ENCODE measurements around the gene IFT80.
"Not testable (repeated sequence)": the region's sequence is repeated elsewhere in the genome, so short reads cannot be mapped to it uniquely, and the experiment has no call there.

Gene IFT80

DNA sequence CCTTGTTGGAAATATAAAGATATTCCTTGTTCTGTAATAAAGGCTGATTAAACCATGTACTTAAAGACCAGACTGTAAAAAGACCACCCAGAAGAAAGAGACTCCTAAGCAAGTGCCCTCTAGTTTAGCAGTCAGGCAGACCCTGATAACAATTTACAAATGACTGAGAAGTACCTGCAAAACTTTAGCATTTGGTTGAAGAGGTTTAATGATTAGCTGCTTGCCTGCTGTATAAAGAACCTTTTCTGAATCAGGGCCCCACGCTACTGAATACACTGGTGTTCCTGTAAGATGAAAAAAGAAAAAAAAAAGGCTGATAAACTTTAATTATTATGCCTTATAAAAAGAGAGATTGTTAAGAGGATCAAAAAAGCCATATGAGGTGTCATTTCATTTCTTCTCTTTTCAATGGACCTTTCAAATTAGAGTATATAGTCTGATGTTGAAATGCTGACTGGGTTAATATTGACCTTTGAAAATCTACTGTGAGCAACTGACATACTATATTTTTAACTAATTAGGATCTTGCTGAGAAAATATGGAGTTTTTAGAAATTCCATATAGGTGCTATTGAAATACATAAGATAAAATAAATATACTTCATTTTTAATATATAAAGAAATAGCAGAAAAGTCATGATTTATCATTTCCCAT lies 33.0 kb downstream of the IFT80 start:
- DNase-seq (ENCODE audit: low read depth in 2 of 2) = no peak

DNA sequence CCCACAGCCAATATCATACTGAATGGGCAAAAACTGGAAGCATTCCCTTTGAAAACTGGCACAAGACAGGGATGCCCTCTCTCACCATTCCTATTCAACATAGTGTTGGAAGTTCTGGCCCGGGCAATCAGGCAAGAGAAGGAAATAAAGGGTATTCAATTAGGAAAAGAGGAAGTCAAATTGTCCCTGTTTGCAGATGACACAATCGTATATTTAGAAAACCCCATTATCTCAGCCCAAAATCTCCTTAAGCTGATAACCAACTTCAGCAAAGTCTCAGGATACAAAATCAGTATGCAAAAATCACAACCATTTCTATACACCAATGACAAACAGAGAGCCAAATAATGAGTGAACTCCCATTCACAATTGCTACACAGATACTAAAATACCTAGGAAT lies 36.1 kb downstream of the IFT80 start:
- not testable (repeated sequence) for DNase-seq (ENCODE audit: low read depth in 2 of 2)

DNA sequence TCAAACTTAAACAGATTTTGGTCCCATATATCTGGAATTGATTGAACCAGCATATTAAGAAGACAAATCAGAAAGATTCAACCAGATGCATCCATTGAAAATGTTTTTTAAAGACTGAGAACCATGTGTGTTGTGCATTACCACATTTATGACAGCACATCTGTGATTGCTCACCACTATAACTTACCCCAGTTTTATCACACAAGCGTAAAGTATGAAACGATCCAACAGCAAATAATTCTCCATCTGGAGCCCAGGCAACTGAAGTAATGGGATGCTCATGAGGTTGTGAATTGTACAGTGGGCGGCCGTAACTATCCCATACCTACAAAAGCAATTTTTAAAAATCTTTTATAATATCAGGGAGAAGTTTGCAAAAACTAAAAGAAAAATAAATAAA lies 43.2 kb downstream of the IFT80 start:
- DNase-seq (ENCODE audit: low read depth in 2 of 2) = no peak

DNA sequence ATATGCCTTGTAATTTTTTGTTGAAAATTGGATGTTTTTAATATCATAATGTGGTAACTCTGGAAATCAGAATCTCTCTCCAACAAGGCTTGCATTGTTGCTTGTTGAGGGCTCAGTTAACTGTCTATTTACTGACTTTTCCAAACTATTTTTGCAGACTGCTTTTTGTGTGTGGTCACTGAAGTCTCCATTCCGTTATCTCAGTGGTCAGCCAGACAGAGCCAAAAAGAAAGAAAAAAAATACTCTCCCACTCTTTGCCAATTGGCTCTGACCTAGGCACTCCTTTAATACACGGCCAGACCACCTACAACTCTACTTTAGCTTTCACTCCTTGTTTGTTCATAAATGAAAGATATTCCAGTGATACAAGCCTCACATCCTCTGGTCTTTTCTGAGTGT lies 52.5 kb downstream of the IFT80 start:
- no peak for DNase-seq (ENCODE audit: low read depth in 2 of 2)

DNA sequence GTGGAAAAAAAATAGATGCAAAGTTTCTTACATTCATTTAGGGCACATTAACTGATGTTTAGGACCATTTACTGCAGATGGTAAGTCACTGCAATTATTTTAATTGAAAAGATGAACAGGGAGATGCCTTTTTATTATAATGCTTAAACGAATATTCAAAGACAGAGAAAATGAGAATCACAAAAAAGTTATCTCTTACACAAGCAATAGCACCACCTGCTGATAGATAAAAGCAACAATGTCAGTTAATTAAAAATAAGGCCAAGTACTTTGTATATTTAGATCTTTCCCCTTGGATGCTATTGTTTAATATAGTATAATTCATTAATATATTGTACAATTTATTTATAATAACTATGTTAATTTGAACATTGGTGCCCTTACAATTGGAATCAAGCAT lies 55.9 kb downstream of the IFT80 start:
- no peak for DNase-seq (ENCODE audit: low read depth in 2 of 2)

DNA sequence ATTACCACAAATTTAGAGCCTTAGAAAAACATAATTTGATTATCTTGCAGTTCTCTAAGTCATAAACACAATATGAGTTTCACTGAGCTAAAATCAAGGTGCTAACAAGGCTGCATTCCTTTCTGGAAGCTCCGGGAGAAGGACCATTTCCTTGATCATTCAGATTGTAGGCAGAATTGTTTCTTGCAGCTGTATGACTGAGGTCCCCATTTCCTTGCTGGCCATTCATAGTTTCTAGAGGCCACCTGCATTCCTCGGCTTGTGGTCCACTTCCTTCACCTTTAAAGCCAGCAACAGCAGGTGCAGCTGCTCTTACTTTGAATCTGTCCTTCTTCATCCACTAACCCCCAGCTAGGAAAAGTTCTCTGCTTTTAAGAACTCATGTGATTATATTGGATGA lies 58.7 kb downstream of the IFT80 start:
- DNase-seq (ENCODE audit: low read depth in 2 of 2) = no peak

DNA sequence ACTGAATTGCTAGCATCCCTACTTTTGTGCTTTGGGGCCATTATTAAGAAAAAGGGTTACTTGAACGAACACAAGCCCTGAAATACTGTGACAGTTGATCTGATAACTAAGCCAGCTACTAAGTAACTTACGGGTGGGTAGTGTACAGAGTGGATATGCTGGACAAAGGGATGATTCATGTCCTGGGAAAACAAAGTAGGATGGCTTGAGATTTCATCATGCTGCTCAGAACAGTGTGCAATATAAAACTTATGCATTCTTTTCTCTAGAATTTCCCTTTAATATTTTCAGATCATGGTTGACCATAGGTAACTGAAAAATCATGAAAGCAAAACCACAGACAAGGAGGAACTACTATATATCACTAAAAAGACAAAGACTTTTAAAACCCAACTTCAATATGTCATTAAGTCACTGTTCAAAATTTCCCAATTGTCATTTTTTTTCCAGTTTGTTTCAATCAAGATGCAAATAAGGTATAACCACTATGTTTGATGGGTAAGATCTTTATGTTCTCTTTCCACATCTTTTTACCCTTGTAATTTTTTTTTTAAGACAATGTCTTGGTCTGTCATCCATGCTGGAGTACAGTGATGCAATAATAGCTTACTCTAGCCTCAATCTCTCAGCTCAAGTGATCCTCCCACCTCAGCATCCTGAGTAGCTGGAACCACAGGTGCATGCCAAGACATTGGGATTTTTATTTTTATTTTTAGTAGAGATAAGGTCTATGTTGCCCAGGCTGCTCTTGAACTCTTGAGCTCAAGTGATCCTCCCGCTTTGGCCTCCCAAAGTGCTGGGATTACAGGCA lies 67.7 kb downstream of the IFT80 start:
- DNase-seq (ENCODE audit: low read depth in 2 of 2) = no peak

DNA sequence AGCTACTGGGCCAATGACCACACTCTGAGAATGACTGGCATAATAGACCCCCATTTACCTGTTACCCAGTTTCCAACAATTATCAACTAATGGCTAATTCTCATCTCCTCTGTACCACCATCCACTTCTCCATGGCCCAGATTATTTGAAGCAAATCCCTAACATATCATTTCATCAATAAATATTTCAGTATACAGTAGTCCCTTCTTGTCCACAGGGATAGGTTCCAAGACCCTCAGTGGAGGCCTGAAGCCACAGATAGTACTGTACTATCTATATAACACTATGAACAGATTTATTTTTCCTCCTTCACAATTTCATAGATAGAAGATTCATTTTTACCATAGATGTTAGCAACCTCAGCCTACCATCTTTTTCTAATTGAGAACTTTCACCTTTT lies 68.3 kb downstream of the IFT80 start:
- no peak for DNase-seq (ENCODE audit: low read depth in 2 of 2)

DNA sequence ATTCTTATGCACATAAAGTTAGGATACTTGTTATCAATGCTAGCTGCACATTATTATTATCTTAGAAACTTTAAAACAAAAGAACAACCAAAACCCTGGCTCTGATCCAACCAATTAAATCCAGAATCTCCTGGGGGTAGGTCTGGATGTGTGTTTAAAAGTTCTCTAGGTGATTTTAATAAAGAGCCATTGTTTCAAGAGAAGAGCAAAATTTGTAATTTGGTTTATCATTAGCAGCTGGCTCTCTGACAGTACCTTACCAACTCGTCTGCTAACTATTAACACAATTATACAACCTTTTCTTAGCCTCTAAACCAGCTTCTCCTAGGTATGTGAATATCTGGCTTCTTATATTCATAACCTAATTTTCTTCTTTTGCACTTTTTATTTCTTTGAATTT lies 68.9 kb downstream of the IFT80 start:
- no peak for DNase-seq (ENCODE audit: low read depth in 2 of 2)

DNA sequence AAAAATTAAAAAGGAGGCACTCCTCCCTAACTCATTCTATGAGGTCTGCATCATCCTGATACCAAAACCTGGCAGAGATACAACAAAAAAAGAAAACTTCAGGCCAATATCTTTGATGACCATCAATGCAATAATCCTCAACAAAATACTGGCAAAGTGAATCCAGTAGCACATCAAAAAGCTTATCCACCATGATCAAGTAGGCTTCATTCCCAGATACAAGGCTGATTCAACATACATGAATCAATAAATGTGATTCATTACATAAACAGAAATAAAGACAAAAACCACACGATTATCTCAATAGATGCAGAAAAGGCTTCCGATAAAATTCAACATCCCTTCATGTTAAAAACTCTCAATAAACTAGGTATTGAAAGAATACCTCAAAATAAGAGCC lies 72.7 kb downstream of the IFT80 start:
- DNase-seq (ENCODE audit: low read depth in 2 of 2) = not testable (repeated sequence)

DNA sequence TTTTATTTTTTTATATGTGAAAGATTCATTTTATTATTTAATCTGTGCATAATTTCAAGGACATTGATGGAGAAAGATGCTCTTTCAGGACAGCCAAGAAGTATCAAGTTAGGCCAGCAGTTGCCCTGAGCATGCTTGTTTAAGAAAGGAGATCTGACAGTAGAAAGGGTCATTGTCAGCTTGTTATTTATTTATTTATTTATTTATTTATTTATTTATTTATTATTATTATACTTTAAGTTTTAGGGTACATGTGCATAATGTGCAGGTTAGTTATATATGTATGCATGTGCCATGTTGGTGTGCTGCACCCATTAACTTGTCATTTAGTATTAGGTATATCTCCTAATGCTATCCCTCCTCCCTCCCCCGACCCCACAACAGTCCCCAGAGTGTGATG lies 77.2 kb downstream of the IFT80 start:
- DNase-seq (ENCODE audit: low read depth in 2 of 2) = not testable (repeated sequence)

DNA sequence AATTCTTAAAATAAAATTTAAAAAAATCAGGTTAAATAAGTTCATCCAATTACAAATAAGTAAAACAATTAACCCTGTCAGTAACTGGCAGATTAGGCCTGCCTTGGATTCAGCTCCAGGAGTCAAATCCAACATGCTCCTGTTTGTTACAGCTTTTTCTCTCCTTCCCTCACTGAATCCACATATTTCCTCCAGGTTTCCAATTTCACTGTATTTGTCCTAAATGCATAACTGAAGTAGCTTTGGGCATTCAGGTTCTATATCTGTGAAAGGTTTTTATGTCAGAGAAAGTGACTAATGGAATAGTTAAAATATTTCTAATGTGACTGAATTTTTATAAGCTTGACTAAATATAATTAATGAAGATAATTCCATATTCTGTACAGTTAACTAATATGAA lies 79.7 kb downstream of the IFT80 start:
- no peak for DNase-seq (ENCODE audit: low read depth in 2 of 2)

DNA sequence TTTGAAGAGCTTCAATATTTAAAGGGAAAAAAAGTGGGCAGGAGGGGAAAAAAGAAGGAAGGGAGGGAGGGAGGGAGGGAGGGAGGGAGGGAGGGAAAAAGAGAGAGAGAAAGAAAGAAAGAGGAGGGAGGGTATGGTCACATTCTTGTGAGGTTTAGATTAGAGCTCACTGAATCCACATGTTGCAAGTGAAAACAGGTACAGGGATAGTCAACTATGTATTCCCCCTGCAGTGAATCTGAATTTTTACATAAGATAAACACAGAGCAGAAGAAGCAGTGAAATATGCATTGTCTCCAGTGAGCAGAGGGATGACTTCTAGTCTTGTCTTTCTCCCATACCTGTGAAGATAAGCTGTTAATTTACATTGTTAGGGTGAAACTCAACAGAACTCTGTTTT lies 84.0 kb downstream of the IFT80 start:
- DNase-seq (ENCODE audit: low read depth in 2 of 2) = no peak

DNA sequence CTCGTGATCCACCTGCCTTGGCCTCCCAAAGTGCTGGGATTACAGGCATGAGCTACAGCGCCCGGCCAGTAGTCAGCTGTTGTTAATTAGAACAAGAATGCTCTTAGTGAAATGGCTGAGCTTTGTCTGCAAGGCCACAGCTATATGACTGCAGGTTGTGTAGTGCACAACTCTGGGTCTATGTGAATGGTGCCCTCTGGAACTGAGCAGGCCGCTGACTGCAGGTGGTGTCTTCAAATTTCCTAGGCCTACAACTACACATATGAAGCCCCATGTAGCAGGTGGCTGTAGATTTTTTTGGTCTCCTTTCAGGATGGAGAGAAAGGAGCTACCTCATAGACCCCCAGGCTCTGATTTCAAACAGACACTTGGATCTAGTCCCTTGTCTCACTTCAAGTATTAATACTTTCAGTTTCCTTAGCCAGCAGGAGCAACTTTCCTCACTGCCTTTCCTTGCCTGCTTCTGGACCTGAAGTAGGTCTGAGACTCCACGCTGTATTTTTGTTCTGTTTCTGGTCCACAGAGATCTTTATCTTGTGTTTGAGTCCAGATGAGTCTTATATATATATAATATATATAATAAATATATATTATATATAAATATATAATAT lies 86.9 kb downstream of the IFT80 start:
- no peak for DNase-seq (ENCODE audit: low read depth in 2 of 2)

DNA sequence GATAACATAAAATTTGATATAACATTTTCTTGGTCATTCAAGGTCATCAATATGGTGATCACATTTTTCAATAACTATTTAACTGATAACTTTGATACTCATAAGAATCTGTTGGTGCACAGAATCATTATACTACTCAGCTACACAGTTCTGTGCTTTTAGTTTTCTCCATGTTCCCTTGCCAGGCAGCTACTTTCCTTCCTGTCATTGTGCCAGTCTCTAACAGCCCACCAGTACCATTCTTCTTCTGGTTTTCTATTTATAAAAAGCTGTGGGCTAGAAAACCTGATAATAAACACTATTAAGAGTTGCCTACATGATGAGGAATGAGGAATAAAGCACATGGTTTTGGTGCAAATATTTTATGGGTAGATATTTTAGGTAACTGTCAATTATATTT lies 96.2 kb downstream of the IFT80 start:
- no peak for DNase-seq (ENCODE audit: low read depth in 2 of 2)

DNA sequence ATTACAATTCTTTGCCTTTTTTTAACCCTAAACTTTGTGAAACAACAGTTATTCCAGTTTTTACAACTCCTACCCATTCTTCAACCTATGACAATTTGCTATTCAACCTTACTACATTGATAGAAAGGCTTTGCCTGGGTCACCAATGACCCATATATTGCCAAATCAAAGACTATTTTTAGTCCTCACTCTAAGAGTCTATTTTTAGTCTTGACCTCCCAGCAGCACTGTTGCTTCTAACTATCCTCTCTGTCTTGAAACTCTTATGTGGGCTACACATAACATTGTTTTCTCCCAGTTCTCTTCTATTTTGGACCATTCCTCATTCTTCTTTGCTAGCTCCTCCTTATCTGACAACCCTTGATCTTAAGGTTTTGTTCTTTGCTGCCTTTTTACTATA lies 102.4 kb downstream of the IFT80 start:
- DNase-seq (ENCODE audit: low read depth in 2 of 2) = no peak

DNA sequence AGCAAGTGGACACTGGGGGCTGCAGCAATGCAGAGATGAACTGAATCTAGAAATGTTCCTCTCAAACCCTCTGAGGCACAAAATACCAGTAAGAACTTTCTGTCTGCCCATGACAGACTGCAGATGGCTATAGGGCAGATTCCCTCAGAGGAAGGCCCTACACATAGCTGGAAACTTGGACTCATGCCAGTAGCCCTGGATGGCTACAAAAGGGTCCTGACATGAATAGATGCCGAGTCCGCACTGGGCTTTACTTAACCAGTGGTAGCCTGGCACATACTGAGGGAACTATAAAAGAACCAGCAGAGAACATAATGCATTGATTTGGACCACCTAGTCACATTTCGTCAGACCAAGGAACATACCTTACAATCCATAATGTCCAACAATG lies 107.1 kb downstream of the IFT80 start:
- no peak for DNase-seq (ENCODE audit: low read depth in 2 of 2)

DNA sequence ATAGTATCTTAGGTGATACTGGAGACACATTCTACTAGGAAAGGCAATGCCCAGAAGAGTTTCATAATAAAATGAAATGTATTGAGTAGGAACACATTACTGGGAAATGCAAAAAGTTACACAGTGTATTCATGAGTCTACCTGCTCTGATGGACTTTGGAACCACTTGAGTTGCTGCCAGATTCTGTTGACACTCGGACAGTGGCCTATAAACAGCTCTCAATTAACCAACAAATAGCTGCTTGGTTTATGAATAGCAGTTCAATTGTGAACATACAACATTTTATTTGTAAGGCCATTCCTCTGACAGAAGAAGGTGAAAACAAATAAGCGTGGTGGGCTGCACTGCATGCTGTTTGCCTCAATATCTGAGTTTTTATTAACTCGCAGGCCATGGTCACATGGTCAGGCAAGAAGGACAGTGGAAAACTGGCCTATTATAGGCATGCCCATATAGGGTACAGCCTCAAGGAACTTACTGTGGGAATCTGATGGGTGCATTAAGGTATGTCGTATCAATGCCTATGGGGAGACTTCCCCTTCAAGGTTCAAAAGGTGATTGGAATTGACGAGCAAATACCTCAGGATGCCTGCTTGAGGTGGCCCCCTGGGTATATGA lies 107.6 kb downstream of the IFT80 start:
- no peak for DNase-seq (ENCODE audit: low read depth in 2 of 2)

DNA sequence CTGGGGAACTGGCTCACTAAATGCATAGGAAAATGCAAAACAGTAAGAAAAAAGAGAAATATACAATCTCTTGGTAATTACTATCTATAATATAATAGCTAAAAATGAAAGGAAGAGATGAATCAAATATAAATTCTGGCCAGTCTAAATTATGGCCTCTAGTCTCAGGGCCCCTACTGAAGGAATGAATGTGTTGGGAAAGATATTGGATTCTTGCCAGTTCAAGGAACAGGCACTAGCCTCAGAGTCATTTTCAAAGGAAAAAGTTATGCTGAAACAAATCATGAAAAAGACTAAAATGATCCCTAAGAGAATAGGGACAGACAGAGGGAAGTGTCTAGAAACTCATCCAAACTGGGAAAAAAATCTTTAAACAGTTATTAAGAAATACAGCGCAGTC lies 111.4 kb downstream of the IFT80 start:
- no peak for DNase-seq (ENCODE audit: low read depth in 2 of 2)

DNA sequence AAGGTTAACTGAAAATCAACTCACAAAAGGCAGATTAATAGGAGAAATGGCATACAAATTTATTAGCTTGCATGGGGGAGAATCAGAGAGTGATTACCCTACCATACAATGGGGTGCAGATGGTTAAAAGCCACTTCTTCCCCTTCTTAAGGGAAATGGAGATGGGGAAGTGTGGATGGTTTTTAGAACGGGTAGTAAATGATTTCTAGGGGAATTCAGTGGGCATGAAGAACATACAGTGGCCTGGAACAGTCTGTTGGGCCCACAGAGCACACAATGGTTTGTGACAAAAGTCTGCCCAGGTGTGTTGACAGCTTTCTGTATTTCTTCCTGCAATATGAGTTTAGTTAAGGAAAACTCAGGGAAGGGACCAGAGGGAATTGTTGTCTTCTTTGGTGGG lies 112.8 kb downstream of the IFT80 start:
- DNase-seq (ENCODE audit: low read depth in 2 of 2) = no peak

DNA sequence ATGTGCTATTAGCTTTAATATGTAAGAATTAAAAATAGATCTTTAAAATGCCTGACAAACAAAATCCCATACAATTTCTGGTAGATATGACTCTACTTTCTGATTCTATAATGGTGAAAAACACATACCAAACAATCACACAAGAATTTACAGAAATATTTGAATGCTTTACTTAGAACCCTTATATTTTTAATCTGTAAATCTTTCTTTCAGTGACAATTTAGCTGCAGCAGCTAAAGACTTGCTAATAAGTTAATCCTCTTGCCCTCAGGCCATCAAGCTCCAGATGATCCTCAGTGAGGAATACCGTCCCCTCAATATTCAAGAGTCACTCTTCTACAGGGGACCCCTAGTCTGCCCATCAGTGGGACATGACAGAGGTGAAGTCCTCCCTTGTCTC lies 118.2 kb downstream of the IFT80 start:
- DNase-seq (ENCODE audit: low read depth in 2 of 2) = no peak

DNA sequence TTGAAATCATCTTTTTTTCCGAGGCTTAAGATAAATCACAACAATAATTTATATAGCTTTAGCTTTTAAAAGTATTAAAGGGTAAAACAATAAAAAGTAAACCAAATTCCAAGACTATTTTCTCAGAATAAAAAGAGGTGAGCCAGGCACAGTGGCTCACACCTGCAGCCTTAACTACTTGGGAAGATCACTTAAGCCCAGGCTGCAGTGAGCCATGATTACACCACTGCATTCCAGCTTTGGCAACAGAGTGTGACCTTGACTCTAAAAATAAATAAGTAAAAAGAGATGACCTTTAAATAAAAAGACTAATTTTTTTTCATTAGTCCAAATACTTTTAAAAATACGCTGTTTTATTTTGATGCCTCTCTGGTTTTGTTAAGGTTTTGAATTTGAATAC lies 119.4 kb downstream of the IFT80 start:
- DNase-seq (ENCODE audit: low read depth in 2 of 2) = no peak

DNA sequence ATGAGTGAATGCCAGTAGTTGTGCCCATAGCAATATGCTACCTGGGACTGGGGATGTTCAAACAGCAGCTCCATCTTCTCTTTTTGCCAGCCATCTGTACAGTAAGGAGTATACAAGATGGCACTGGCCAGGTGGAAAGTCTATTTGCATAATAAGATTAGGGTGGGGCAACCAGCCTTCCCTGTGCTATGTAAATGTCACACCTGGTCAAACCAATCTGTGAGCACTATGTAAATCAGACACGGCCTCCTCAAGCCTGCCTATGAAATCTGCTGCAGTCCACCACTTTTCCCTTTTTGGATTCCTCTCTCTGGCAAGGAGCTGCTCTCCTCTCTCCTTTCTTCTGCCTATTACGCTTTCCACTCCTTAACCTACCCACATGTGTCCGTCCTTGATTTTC lies 120.8 kb downstream of the IFT80 start:
- no peak for DNase-seq (ENCODE audit: low read depth in 2 of 2)
